GM11168 (cell line): Measurements from ENCODE around the gene SGIP1.

ENCODE experiments used
- in situ Hi-C: fragments of 300-500 bp; cut with MboI; formaldehyde crosslinking; loops from one replicate; pipeline ENCODE4 v1.12.0; 2022; ENCODE audit warnings: low sequenced_read_pairs; ENCODE audit not compliant: unreplicated experiment

SGIP1 gene, protein sequence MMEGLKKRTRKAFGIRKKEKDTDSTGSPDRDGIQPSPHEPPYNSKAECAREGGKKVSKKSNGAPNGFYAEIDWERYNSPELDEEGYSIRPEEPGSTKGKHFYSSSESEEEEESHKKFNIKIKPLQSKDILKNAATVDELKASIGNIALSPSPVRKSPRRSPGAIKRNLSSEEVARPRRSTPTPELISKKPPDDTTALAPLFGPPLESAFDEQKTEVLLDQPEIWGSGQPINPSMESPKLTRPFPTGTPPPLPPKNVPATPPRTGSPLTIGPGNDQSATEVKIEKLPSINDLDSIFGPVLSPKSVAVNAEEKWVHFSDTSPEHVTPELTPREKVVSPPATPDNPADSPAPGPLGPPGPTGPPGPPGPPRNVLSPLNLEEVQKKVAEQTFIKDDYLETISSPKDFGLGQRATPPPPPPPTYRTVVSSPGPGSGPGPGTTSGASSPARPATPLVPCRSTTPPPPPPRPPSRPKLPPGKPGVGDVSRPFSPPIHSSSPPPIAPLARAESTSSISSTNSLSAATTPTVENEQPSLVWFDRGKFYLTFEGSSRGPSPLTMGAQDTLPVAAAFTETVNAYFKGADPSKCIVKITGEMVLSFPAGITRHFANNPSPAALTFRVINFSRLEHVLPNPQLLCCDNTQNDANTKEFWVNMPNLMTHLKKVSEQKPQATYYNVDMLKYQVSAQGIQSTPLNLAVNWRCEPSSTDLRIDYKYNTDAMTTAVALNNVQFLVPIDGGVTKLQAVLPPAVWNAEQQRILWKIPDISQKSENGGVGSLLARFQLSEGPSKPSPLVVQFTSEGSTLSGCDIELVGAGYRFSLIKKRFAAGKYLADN

DNA sequence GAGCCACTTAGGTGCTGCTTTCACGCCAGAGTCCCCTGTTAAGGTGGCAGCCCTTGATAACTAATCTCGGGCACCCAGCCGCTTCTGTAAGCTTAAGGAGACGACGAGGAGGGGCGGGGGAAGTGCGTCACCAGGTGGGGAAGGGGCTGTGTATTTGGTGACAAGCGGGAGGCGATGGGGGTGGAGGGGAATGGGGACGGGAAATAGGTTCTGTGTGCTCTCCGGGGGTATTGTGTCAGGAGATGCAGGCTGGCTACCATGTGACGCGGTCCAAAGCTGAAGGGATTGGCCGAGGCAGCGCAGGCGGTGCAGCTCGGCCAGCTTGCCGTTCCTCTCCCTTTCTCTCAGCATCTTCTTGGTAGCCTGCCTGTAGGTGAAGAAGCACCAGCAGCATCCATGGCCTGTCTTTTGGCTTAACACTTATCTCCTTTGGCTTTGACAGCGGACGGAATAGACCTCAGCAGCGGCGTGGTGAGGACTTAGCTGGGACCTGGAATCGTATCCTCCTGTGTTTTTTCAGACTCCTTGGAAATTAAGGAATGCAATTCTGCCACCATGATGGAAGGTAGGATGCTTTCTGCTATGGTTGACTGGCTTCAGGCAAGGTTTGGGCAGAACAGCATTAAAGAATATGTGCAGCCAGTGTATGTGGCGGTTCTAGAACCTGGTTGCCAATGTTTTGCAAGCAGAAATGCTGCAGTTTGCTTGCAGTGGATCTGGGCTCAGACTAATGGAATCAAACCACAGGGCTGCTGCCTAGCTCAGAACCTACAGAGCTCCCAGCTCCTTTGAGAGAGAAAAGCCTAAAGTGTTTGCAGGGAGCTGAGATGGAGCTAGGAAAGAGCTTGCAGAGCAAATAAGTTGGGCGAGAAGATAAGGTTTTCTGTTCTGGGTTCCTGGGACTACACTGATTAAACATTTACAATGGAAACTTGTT is at the start of gene SGIP1:
Gene SGIP1 (plus strand): TSS at position 350 of the 937 bp plus-strand sequence. CDS start 206 bp downstream, at position 556.
- in situ Hi-C loops = no loop called here

DNA sequence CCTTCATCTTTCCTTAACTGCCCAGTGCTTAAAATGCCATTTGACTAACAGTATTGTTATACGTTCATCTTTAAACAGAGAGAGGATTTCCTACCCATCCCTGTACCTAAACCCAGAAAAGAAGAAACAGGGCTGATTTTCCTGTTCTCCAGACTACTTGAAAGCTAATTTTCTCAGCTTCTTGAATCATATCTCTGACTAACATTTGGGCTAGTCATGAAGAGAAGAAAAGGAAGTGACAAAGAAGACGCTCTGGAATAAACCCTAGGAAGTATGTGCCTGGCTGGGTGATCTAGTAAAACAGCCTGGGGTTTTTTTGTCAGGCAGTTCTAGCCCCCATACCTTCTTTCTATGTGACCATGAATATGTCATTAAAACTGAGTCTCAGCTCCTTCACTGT is 44.8 kb upstream of the SGIP1 start:
- in situ Hi-C loops = no loop called here

- in situ Hi-C loops = no loop called here
Observed at GRCh38 chr1:66489972-66490601, 43.9 kb upstream of the SGIP1 start.

GRCh38 chr1:66490816-66491215 is 43.1 kb upstream of the SGIP1 start:
- in situ Hi-C loops = no loop called here

- in situ Hi-C loops = no loop called here
Observed at GRCh38 chr1:66492424-66492823, 41.5 kb upstream of the SGIP1 start.

DNA sequence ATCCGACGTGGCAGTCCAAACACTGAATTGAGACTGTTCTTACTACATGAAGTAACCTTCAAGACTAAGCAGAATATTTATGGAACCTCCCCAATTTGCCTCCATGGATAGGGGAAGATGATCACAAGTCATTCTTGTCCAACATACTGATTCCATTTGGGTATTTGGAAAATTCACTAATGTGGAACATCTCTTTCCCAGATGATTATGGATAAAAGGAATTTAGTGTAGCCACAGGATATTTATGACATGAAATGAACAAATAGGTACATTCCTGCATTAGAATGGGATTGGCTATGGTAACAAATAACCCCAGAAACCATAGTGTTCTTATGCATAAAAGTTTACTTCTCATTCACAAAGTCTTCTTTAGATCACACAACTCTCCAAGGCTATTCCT is 40.2 kb upstream of the SGIP1 start:
- in situ Hi-C loops = no loop called here

- in situ Hi-C loops = no loop called here
Observed at GRCh38 chr1:66494482-66494881, 39.5 kb upstream of the SGIP1 start.

DNA sequence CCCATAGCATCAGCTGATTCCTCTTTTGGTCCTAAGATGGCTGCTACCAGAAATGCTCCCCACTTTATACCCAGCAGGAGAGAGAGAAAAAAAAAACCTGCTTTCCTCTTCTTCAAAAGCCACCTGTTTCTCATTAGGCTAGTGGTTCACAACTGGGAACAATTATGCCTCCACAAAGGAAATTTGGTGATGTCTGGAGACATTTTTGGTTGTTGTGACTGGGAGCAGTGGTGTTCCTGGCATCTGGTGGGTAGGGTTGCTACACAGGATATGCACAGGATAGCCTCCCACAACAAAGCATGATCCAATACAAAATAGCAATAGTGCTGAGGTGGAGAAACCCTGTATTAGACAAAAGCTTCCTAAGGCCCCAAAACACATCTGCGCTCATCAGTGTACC is 38.5 kb upstream of the SGIP1 start:
- in situ Hi-C loops = no loop called here

GRCh38 chr1:66497910-66498309 is 36.0 kb upstream of the SGIP1 start:
- in situ Hi-C loops = no loop called here

DNA sequence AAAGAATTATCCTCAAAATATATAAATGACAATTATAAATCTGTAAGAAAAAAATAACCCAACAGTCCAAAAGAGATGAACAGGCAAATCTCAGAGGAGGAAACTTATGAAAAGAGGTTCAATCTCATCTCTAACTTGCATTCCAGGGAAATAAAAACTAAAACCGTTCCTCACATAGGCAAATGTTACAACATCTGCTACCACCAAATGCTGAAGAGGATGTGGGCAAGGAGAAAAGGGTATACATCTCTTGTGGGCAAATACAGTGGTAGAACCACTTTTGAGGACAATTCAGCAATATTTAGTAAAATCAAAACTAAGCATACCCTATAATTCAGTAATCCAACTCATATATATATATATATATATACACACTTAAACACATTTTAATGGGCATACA is 33.7 kb upstream of the SGIP1 start:
- in situ Hi-C loops = no loop called here

DNA sequence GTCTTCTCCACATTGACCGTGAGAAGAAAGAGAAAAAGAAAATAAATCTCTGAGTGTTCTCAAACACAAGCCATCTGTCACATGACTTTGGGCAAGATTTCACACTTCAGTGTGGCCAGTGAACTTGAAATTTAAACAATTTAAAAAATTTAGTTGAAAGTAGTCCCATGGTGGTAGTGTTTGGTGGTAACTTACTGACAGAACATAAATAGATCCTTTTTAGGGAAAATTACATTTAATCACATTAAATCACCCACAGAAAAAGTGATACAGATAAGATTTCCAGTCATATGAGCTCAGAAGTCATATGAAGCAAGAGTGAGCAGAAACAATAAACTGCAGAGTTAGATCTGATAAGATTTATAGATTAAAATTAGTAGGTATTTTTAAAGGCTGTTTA is 31.9 kb upstream of the SGIP1 start:
- in situ Hi-C loops = no loop called here

DNA sequence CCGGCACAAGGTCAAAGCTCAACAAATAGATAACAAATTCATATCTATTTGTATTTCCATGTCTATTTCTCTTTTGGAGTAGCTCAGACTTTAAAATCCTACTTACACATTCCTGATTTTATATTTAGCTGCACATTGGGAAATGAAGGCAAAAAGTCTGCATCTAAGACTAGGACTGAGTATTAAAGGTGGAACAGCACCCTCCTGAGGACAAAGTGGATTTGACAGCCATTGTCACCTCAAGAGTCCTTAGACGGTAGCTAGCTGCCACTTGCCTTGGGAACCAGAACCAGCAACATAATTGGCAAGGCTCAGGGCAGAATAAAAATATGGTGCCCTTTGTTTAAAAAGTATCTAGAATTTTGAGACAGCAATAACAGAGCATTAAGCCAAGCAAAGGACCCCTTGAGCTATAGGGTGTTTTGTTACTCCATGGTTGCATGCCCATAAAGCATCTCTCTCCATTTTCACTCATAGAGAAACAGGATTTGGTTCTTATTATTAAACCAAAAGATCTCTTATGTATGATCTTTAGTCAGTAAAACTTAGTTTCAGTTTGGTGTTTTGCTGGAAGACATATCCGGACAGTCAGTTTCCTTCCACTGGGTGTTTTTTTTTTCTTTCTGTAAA is 30.0 kb upstream of the SGIP1 start:
- in situ Hi-C loops = no loop called here

GRCh38 chr1:66505671-66506392 is 28.1 kb upstream of the SGIP1 start:
- in situ Hi-C loops = no loop called here

DNA sequence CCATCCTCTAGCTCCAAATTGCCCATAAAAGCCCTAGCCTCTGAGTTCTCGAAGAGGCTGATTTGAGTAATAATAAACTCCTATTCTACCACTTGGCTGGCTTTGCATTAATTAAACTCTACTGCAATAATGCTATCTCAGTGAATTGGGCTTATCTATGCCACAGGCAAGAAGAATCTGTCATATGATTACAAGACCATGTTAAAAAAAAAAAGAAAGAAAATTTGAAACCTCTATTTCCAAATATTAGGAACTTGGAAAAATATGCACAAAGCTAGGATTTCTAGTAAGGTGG is 27.6 kb upstream of the SGIP1 start:
- in situ Hi-C loops = no loop called here

GRCh38 chr1:66506991-66507390 is 27.0 kb upstream of the SGIP1 start:
- in situ Hi-C loops = no loop called here

GRCh38 chr1:66510407-66510806 is 23.5 kb upstream of the SGIP1 start:
- in situ Hi-C loops = no loop called here

DNA sequence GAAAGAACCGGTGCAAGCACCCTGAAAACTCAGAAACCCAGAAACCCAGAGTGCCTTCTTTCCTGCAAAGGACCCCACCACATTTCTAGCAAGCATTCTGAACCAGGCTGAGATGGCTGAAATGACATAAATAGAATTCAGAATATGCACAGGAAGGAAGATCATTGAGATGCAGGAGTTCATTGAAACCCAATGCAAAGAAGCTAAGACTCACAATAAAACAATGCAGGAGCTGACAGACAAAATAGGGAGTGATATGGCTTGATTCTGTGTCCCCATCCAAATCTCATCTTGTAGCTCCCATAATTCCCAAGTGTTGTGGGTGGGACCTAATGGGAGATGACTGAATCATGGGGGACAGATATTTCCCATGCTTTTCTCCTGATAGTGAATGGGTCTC is 22.8 kb upstream of the SGIP1 start:
- in situ Hi-C loops = no loop called here

DNA sequence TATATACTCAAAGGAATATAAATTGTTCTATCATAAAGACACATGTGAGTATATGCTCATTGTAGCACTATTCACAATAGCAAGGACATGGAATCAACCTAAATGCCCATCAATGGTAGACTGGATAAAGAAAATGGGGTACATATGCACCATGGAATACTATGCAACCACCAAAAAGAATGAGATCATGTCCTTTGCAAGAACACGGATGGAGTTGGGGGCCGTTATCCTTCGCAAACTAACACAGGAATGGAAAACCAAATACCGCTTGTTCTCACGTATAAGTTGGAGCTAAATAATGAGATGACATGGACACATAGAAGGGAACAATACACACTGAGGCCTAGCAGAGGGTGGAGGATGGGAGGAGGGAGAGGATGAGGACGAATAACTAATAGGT is 16.0 kb upstream of the SGIP1 start:
- in situ Hi-C loops = no loop called here

- in situ Hi-C loops = no loop called here
Observed at GRCh38 chr1:66518654-66519053, 15.3 kb upstream of the SGIP1 start.
